PFSK-1 (cell line): ENCODE measurements around the gene YBX2.

ENCODE experiments used
- FOXP2 ChIP-seq: optimal IDR thresholded peaks from 2 replicates; pipeline ENCODE3; 2011; ENCODE audit warnings: borderline replicate concordance, control low read depth, inconsistent platforms; ENCODE audit not compliant: insufficient read depth; ENCODE audit errors: extremely low read length, extremely low read depth
- POLR2AphosphoS5 ChIP-seq: IDR thresholded peaks from 2 replicates; pipeline ENCODE4 v1.6.1; 2012; ENCODE audit warnings: low read depth, mild to moderate bottlenecking, control low read depth, low read length, moderate library complexity
- REST ChIP-seq, 2 experiments: IDR thresholded peaks; 2 replicates each; pipeline versions ENCODE4 v1.6.1 to v1.8.0; 2011 to 2012; ENCODE audit warnings: low read depth in 2 of 2, low read length in 2 of 2, control low read depth in 1 of 2, inconsistent platforms in 1 of 2, mild to moderate bottlenecking in 1 of 2, moderate library complexity in 1 of 2; ENCODE audit not compliant: insufficient read depth in 1 of 2
- SIN3A ChIP-seq: IDR thresholded peaks from 2 replicates; pipeline ENCODE4 v1.6.1; 2012; ENCODE audit warnings: mild to moderate bottlenecking, low read length, moderate library complexity, borderline replicate concordance; ENCODE audit not compliant: insufficient read depth
- TAF1 ChIP-seq: IDR thresholded peaks from 2 replicates; pipeline ENCODE4 v1.6.1; 2012; ENCODE audit warnings: low read length, control low read depth, borderline replicate concordance; ENCODE audit not compliant: insufficient read depth

Gene YBX2

DNA sequence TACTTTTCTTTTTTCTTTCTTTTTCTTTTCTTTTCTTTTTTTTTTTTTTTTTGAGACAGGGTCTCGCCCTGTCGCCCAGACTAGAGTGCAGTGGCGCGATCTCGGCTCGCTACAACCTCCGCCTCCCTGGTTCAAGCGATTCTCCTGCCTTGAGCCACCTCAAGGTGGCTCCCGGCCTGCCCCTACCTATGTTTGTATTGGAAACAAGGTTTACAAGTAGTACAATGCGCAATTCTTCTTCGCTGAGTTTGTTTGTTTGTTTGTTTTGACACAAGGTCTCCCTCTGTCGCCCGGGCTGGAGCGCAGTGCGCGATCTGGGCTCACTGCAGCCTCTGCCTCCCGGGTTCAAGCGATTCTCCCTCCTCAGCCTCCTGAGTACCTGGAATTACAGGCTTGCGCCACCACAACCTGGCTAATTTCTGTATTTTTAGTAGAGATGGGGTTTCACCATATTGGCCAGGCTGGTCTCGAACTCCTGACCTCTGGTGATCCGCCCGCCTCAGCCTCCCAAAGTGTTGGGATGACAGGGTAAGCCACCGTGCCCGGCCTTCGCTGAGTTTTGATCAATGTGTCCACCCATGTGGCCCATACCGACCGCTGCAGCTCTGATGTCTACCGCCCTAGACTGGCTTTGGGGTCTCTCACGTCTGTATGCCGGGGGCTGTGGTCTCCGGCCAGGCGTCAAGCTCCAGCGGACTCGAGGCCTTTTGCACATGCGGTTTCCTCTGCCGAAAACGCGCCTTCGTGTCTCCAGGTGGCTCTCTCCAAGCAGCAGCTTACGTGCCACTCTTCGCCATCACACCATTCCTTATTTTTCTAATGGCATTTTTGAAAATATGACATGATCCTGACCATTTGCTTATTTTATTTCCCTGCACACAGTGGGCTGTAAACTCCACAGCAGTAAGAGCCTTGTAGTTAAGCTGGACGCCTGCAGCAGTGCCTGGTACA, 1.1 kb upstream of the YBX2 start:
- TF ChIP-seq SIN3A, result no peak
- no peak for TF ChIP-seq REST (IDR thresholded peaks at IDR 0.05; ENCODE audit: insufficient read depth in 1 of 2, low read depth in 2 of 2, low read length in 2 of 2)
- TF ChIP-seq FOXP2, result no peak
- TF ChIP-seq TAF1, result no peak
- TF ChIP-seq POLR2AphosphoS5, result no peak

DNA sequence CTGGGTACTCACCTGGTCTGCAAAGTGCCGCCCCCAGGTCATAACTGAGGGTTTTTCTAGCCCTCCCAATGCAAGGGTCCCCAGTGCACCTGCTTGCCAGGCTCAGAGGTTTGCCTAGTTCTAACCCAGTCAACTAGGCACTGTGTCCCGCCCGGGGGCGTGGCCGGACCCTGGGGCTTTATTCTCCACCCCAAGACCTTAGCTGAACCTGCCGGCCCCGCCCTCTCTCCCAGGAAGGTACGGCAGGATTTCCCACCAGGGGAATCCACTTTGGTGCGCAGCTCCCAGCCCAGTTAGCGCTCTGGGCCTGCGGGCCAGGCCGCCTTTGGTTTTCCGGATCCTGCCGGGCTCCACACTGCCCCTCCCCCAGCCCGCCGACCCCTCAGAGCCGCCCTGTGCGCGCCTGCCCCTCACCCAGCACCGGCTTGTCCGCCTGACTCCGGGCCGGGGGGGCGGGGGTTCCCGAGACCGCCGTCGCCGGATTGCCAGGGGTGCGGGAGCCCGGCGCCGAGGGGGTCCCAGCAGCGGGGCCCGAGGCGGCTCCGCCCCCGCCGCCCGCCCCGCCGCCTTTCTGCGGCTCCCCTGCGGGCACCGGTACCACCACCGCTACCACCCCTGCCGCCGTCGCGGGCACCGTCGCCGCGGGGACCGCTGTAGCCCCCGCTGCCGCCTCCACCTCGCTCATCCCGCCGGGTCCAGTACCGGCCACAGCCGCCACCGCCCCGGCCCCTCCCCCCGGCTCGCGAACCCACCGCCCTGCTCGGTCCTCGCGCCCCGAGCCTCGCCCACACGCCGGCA, 424 bp downstream of the YBX2 start:
- TF ChIP-seq FOXP2 (no peak), SIN3A (no peak), TAF1 (no peak), REST (IDR thresholded peaks at IDR 0.05; ENCODE audit: insufficient read depth in 1 of 2, low read depth in 2 of 2, low read length in 2 of 2) (no peak), POLR2AphosphoS5 (no peak)

DNA sequence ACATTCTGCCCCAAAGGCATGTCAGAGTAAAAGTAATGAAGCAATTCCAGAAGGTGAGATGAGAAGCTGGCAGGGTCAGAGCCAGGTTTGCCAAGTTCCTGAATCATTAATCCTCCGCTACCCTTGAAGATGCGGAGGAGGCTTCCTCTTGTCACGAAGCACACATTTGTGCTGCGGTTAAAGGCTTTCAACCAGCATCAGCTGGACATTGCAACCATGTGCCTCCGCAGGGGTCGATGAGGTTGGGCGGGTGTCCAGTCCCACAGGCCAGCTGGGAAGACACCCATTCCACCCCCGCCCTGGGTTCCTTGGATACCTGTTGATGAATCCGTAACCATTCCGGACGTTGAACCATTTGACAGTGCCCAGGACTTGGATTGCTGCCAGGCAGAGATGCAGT, 1.3 kb downstream of the YBX2 start:
- no peak for TF ChIP-seq TAF1
- 0 out of 2 replicates have a peak, but pooled peaks have one; percentile 28 for TF ChIP-seq SIN3A

- no peak for TF ChIP-seq FOXP2
- TF ChIP-seq REST (IDR thresholded peaks at IDR 0.05; ENCODE audit: insufficient read depth in 1 of 2, low read depth in 2 of 2, low read length in 2 of 2), result no peak
- TF ChIP-seq POLR2AphosphoS5, result no peak
- no peak for TF ChIP-seq SIN3A
- TF ChIP-seq TAF1, result no peak
These were observed 1.7 kb downstream of the YBX2 start for GRCh38 chr17:7292729-7293128.

DNA sequence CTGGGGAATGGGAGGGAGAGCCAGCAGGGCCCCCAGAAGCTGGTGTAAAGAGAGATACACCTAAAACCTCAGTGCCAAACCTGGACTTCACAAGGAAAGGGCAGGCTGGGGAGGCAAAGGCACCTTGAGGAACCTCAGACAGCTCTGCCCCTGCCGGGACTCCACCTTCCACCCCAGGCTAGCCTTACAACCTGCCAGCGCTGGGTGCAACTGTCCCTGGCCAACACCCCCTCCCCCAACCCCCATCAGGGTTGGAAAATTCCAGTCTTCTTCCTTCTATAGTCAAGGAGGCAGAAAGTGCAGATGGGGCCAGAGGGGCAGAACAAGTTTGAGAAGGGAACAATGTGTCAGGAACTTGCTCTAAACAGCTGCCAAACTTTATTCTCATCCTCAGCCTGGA, 2.2 kb downstream of the YBX2 start:
- no peak for TF ChIP-seq REST (IDR thresholded peaks at IDR 0.05; ENCODE audit: insufficient read depth in 1 of 2, low read depth in 2 of 2, low read length in 2 of 2)
- TF ChIP-seq FOXP2, result no peak
- TF ChIP-seq TAF1, result no peak
- TF ChIP-seq SIN3A, result no peak
- no peak for TF ChIP-seq POLR2AphosphoS5
